OCI-LY1 (cell line): ENCODE data around the gene IFI16.

Experiments
- CTCF ChIP-seq: fragments of 200-600 bp; sonication (generic), shearing (Covaris generic); IDR thresholded peaks from 2 replicates; pipeline ENCODE4 v1.5.1; 2017; ENCODE audit warnings: mild to moderate bottlenecking, antibody characterized with exemption, low read length, moderate library complexity, mixed read lengths
- EZH2 ChIP-seq: fragments of 200-600 bp; sonication (generic), shearing (Covaris generic); IDR thresholded peaks from 2 replicates; pipeline ENCODE4 v1.8.0; 2017; ENCODE audit warnings: borderline replicate concordance, mixed run types, mild to moderate bottlenecking, antibody characterized with exemption, low read length, moderate library complexity, mixed read lengths

GRCh38 chr1:159071970-159072582 is 62.4 kb downstream of the IFI16 start:
- TF ChIP-seq CTCF (peak; percentile 71), EZH2 (no peak)
